Measurements from ENCODE around the gene IGSF3. TPM values are rescaled to one million over a fixed set of nuclear protein-coding genes. Genes with fewer than 3 reads are reported as not detected.

The IGSF3 gene
- total RNA-seq, 1 donor from 2014 or later = 2.1 TPM

DNA sequence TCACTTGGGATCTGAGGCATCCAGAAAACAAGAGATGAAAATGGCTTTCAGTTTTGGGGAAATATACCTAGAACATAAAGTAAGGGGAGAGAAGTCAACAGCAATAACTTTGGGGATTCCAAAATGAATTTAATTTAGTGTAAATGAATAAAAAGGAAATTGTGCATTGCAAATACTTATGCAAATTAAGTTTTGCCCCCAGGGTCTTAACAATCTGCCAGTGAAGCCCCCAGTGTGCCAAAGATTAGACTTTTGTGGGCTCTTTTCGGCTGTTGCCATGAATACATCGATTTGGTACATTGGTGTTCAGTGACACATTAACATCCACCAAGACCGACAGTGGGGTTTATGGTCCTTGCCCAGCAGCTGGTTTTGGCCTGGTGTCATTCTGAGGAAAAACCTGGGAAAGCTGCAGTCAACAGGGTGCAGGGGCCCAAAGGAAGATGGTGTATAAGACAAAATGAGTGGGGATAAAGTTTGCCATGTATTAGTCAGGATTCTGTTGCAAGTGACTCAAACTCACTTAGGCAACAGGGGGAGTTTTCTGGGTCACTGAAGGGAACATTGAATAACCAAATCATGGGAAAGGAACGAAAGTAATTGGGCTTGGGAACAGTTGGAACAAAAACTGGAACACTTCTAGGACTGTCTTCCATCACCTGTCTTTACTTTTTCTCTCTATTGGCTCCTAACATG, 30.2 kb upstream of the IGSF3 start:
- no peak for DNase-seq
- Mint-ChIP-seq H3K4me1 (no peaks in the 10 kb centered on the region), H3K27ac (no peak overlapping the region), H3K9me3 (no peaks in the 10 kb centered on the region), H3K36me3 (ENCODE audit: low read depth) (no peaks in the 10 kb centered on the region), H3K27me3 (no peaks in the 10 kb centered on the region), H3K4me3 (no peak overlapping the region)
- intact Hi-C loops (cut with micrococcal nuclease) = no loop called here

DNA sequence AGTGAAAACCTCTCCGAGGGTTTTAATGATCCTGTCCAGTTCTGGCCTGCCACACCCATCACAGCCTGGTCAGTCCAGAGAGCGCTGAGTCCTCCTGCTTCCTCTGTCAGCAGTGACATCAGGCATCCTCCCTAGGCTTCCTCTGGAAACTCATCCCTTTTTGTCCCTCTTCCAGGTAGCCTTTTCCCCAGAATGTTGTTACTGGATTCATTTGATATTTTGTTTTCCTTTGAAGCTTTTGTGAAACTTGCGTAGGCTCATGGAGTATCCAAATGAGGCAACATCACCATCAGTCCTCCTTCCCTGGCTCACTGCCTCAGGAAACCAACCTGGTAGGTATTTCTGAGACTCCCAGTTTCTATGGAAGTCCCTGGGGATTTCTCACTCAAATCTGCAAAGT, 27.0 kb upstream of the IGSF3 start:
- no peak for DNase-seq
- no peaks in the 10 kb centered on the region for H3K36me3 Mint-ChIP-seq (ENCODE audit: low read depth)
- H3K4me1 Mint-ChIP-seq = no peaks in the 10 kb centered on the region
- no peak overlapping the region for H3K27ac Mint-ChIP-seq
- intact Hi-C loops (cut with micrococcal nuclease) = no loop called here
- no peak overlapping the region for H3K4me3 Mint-ChIP-seq
- H3K27me3 Mint-ChIP-seq = no peaks in the 10 kb centered on the region
- no peaks in the 10 kb centered on the region for H3K9me3 Mint-ChIP-seq

DNA sequence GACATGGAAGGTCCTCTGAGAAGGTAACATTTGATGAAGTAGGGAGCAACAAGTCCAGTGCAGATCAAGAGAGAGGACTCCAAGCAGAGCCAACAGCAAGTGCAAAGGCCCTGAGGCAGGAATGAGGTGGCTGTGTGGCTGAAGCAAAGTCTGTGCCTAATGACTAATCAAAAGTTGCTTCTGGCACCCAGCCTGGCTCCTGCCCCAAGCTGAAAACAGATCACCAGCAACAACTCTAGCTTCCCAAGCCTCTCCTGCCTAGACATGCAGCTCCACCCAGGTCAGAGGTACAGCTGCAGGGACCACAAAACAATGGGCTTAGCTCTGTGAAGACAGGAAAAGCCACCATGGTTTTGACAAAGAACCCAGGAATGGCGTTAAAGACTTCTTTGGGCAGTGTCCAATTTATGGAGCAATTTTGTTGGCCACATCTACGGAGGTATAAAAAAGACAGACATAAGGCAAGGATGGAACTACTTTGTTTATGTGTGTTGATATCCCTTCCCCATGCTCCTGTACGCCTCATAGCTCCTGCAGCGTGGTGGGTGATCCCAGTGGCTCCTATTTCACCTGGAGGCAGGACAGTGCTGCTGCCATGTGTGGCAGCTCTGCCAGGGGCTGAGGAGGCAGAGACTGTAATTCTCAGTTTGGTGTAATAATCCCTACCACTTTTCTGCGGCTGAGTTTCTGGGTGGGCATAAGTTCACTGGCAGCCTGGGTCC, 26.4 kb upstream of the IGSF3 start:
- Mint-ChIP-seq H3K36me3 (ENCODE audit: low read depth) (no peaks in the 10 kb centered on the region), H3K4me1 (no peaks in the 10 kb centered on the region), H3K27me3 (no peaks in the 10 kb centered on the region), H3K9me3 (no peaks in the 10 kb centered on the region), H3K27ac (no peak overlapping the region), H3K4me3 (no peak overlapping the region)
- intact Hi-C loops (cut with micrococcal nuclease) = no loop called here
- no peak for DNase-seq

DNA sequence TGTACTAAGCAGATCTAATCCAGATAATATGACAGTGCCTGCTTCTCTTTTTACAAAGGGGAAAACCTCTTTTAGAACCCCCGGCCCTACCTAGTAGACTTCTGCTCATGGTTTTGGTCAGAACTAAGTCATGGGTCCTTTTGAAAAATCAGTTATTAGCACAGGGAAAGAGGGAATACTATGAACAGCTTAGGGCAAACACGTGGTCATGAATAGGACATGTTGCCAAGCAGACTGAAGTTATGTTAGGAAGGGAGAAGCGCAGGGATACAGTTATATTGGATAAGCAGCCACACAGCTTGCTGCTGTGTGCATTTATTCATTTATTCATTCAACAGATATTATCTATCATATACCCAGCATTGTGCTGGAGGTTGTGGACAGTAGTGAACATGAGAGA, 25.3 kb upstream of the IGSF3 start:
- H3K27me3 Mint-ChIP-seq = no peaks in the 10 kb centered on the region
- no peaks in the 10 kb centered on the region for H3K9me3 Mint-ChIP-seq
- no peak overlapping the region for H3K4me3 Mint-ChIP-seq
- intact Hi-C loops (cut with micrococcal nuclease) = no loop called here
- DNase-seq = no peak
- H3K36me3 Mint-ChIP-seq (ENCODE audit: low read depth) = no peaks in the 10 kb centered on the region
- no peaks in the 10 kb centered on the region for H3K4me1 Mint-ChIP-seq
- no peak overlapping the region for H3K27ac Mint-ChIP-seq

DNA sequence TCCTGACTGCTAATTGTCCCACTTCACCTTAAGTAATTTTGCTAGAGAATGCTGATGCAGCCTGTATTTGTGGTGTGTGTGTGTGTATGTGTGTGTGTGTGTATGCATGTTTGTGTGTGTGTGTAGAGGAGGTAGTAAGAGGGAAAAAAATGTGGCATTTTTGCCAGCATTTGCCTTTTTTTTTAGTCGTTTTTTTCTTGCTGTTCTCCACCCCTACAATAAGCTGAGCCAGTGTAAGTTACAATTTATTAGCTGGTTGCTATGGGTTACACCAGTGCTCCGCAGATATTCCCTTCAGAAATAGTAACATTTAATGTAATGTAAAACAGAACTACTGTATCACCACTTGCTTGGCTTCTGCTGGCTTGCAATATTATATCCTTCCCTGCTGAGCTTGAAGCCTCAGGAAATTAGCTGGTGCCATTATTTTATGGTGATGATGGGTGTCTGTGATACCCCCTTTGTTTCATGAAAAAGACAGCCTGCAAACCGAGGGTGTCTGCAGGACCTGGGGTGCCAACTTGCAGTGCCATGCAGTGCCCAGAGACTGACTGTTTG, 23.4 kb upstream of the IGSF3 start:
- Mint-ChIP-seq H3K4me3 (no peak overlapping the region), H3K36me3 (ENCODE audit: low read depth) (no peaks in the 10 kb centered on the region), H3K4me1 (no peaks in the 10 kb centered on the region), H3K27me3 (no peaks in the 10 kb centered on the region), H3K9me3 (no peaks in the 10 kb centered on the region), H3K27ac (no peak overlapping the region)
- intact Hi-C loops (cut with micrococcal nuclease) = no loop called here
- no peak for DNase-seq

DNA sequence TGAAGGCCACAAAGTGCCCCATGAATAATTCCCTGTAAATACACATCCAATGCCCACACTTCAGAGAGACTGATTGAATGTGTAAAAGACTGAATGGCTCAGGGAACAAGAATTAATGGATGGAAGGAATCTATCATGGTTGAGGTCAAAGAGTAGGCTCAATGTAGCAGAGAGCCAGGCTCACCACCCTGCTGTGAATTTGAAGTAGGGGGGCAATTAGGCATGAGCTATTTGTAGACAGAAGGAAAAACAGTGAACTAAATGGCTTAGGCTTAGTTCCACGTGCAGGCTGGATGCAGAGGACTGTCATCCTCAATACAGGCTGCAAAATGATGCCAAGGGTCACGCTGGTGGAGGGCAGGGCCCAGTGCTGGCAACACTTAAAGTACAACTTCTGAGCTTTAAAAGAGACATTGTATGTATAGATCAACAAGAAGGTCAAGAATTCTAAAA, 22.9 kb upstream of the IGSF3 start:
- Mint-ChIP-seq H3K36me3 (ENCODE audit: low read depth) (no peaks in the 10 kb centered on the region), H3K4me3 (no peak overlapping the region), H3K27ac (no peak overlapping the region), H3K9me3 (no peaks in the 10 kb centered on the region), H3K27me3 (no peaks in the 10 kb centered on the region), H3K4me1 (no peaks in the 10 kb centered on the region)
- intact Hi-C loops (cut with micrococcal nuclease) = no loop called here
- no peak for DNase-seq

DNA sequence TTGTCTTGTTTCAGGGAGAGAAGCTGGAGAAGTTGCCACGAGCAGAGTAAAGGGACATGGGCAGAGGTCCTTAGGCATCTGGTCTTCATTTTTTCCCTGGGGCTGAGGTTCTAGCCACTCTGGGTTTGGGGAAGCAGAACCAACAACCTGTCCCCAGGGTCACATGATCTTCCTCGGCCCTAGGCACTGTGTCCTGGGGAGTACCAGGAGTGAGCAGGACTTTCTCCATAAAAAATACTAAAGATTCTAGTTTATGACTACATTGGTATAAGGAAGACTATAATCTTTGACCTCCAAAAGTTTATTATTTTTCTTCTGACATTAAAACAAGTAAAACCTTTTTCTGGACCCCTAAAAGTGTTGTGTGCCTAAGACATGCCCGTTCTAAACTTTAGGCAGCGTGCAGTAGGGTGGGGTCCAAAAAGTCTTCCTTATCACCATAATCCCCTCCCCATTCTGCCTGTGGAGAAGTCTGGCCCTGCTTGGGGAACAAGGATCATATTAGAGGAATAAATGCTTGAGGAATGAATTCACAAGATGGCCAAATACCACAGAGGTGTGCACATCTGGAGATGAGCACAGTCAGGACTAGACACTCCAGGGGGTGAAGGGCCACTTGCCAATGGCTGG, 19.3 kb upstream of the IGSF3 start:
- intact Hi-C loops (cut with micrococcal nuclease) = no loop called here
- H3K27ac Mint-ChIP-seq = no peak overlapping the region
- no peaks in the 10 kb centered on the region for H3K27me3 Mint-ChIP-seq
- no peak overlapping the region for H3K4me3 Mint-ChIP-seq
- H3K4me1 Mint-ChIP-seq = no peaks in the 10 kb centered on the region
- no peaks in the 10 kb centered on the region for H3K9me3 Mint-ChIP-seq
- no peak for DNase-seq
- no peaks in the 10 kb centered on the region for H3K36me3 Mint-ChIP-seq (ENCODE audit: low read depth)

DNA sequence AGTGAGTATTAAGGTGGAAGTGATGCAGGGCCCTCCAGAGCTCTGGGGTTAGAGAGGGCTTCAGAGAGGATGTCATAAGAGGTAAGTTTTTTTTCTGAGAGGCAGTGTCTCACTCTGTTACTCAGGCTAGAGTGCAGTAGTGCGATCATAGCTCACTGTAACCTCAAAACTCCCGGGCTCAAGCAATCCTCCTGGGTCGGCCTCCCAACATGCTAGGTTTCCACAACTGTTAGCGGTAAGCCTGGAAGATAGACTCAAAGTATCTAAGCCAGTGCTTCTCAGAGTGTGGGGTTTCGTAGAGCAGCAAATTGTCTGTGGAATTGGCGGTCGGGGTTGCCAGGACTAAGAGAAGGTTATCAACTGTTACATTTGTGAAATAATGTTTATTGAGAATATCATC, 18.6 kb upstream of the IGSF3 start:
- no peaks in the 10 kb centered on the region for H3K9me3 Mint-ChIP-seq
- H3K27me3 Mint-ChIP-seq = no peaks in the 10 kb centered on the region
- no peak overlapping the region for H3K4me3 Mint-ChIP-seq
- H3K4me1 Mint-ChIP-seq = no peaks in the 10 kb centered on the region
- intact Hi-C loops (cut with micrococcal nuclease) = no loop called here
- H3K27ac Mint-ChIP-seq = no peak overlapping the region
- no peaks in the 10 kb centered on the region for H3K36me3 Mint-ChIP-seq (ENCODE audit: low read depth)
- no peak for DNase-seq

DNA sequence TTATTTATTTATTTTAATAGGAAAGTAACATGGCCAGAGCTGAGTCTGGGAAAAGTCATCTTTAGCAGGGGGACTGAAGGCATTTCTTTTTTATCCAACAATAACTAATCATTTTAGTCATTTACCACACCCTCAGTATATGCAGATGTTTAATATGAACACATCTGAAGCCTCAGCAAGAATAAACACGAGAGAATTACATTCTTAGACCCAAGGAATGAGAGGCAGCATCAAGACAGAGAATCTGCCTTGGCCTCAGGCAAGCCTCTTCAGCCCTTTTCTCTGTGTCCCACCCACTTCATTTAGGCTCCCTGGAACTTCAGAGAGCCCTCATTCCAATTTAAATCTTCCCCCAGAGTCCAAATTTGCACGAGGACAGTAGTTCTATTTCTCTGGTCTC, 17.0 kb upstream of the IGSF3 start:
- Mint-ChIP-seq H3K9me3 (no peaks in the 10 kb centered on the region), H3K36me3 (ENCODE audit: low read depth) (no peaks in the 10 kb centered on the region), H3K27ac (no peak overlapping the region), H3K27me3 (peaks cover 3% of the 10 kb centered on the region), H3K4me3 (no peak overlapping the region), H3K4me1 (no peaks in the 10 kb centered on the region)
- intact Hi-C loops (cut with micrococcal nuclease) = no loop called here
- no peak for DNase-seq

DNA sequence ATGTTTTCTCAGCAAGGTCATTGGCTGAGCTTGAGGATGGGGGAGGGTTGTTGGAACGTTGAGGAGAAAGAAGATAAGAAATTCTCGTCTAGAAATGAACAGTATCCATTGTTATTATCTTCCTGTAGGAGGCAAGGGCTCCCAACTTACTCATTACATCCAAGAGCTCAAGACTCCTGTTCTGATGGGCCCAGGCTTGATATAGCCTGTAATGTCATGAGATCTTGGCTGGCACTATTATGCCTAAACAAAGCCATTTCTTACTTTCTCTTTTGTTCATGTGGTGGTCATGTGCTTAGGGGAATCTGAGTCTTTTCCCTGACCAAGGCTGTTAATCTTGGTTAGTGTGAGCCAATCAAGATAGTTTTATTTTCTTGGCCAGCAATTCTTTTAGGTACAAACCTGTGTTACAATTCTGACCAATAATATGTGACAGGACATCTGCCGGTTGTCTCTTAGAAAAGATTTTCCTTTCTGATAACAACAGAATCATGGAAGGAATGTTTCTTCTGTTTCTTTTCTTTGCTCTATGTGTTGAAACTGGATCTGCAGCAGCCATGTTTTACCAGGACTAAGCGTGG, 15.2 kb upstream of the IGSF3 start:
- H3K4me3 Mint-ChIP-seq = no peak overlapping the region
- no peaks in the 10 kb centered on the region for H3K9me3 Mint-ChIP-seq
- H3K36me3 Mint-ChIP-seq (ENCODE audit: low read depth) = no peaks in the 10 kb centered on the region
- DNase-seq = no peak
- no peak overlapping the region for H3K27ac Mint-ChIP-seq
- no peaks in the 10 kb centered on the region for H3K4me1 Mint-ChIP-seq
- intact Hi-C loops (cut with micrococcal nuclease) = no loop called here
- peaks cover 13% of the 10 kb centered on the region for H3K27me3 Mint-ChIP-seq

DNA sequence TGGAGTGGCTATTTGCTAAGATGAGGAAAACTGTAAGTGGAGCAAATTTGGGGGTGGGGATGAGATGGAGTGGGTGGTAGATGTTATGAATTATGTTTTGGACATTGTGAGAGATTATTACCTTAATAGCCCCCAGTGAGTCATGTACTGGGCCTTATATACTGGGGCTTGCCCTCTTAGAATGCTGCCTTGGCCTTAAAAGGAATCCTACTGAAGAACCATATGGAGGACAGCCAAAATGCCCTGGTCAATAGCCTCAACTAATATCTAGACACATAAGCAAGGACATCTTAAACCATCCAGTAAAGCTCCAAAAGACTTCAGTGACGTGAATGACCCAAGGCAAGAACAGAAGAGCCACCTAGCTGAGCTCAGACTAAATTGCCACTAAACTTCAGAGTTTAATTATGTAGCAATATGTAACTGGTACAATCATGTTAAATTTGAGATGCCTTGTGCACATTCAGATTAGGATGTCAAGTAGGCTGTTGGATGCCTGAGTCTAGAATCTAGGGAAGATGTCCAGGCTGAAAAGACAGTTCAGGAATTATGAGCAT, 13.9 kb upstream of the IGSF3 start:
- no peak overlapping the region for H3K4me3 Mint-ChIP-seq
- peaks cover 19% of the 10 kb centered on the region for H3K27me3 Mint-ChIP-seq
- no peaks in the 10 kb centered on the region for H3K9me3 Mint-ChIP-seq
- H3K36me3 Mint-ChIP-seq (ENCODE audit: low read depth) = no peaks in the 10 kb centered on the region
- DNase-seq = no peak
- H3K4me1 Mint-ChIP-seq = no peaks in the 10 kb centered on the region
- intact Hi-C loops (cut with micrococcal nuclease) = no loop called here
- no peak overlapping the region for H3K27ac Mint-ChIP-seq

DNA sequence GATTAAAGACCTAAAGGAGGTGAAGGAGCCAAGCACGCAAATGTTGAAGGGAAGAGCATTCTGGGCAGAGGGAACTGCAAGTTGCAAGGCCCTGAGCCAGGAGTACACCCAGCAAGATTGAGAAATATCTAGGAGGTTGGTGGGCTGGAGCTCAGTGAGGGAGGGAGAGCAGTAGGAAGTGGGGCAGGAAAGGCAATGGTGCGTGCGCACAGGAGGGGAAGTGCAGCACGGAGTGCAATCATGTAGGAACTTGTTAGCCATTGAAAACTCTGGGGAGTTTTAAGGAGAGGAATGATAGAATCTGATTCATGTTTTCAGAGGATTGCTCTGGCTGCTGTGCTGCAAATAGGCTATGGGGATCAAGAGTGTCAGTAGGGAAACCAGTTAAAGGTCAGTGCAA, 13.2 kb upstream of the IGSF3 start:
- Mint-ChIP-seq H3K4me1 (no peaks in the 10 kb centered on the region), H3K36me3 (ENCODE audit: low read depth) (no peaks in the 10 kb centered on the region), H3K27me3 (peaks cover 22% of the 10 kb centered on the region), H3K4me3 (no peak overlapping the region), H3K27ac (no peak overlapping the region), H3K9me3 (no peaks in the 10 kb centered on the region)
- no peak for DNase-seq
- intact Hi-C loops (cut with micrococcal nuclease) = no loop called here

DNA sequence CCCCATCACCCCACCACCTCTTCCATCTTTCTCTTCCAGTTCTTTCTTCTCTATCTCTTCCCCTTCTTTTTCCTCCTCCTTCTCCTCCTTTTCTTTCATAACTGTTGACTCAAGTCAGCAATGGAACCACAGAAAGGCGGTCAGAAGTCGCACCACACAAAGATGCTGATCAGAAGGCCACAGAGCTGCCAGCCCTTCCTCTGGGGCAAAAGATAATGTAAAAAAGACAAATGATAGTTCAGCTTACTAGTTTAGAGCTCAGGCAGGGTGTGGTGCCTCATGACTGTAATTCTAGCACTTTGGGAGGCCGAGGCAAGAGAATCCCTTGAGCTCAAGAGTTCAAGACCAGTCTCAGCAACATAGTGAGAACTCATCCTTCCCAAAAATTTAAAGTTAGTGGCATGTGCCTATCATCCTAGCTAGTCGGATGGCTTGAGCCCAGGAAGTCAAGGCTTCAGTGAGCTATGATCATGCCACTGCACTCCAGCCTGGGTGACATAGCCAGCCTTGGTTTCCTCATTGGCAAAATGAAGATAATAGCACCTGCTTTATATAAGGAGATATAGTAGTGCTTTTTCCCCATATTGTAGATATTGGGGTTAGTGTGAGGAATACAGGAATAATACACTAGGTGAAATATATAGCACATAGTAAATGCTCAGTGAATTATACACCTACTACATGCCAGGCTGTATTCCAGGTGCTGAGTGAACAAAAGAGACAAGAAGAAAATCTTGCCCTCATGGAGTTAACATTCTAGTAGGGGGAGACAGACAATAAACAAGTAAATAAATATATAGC, 12.5 kb upstream of the IGSF3 start:
- Mint-ChIP-seq H3K4me1 (no peaks in the 10 kb centered on the region), H3K27ac (no peak overlapping the region), H3K9me3 (no peaks in the 10 kb centered on the region), H3K36me3 (ENCODE audit: low read depth) (no peaks in the 10 kb centered on the region), H3K4me3 (no peak overlapping the region), H3K27me3 (peaks cover 23% of the 10 kb centered on the region)
- no peak for DNase-seq
- intact Hi-C loops (cut with micrococcal nuclease) = no loop called here
